Endothelial cell of umbilical vein (primary cell): Measurements from ENCODE around the gene CREG1. TPM values are rescaled to one million over a fixed set of nuclear protein-coding genes. Genes with fewer than 3 reads are reported as not detected.
A peak's percentile ranks its signal among the peaks of the same experiment; 100 is the strongest.

Experiments
- BruUV-seq: library from RNA; stranded (reverse); fragments of 400-500 nt; replicated peaks from 2 replicates; lab custom pipeline; 2021; lab: Mats Ljungman, UMichigan
- CTCF ChIA-PET: fragments of 300-600, 350-600 bp; sonication (Branson Sonifier 250); formaldehyde crosslinking; loops from one replicate; lab custom pipeline; 2021; ENCODE audit warnings: antibody characterized with exemption, inconsistent platforms; lab: Charles Lee
- POLR2A ChIA-PET: fragments of 300-600, 350-600 bp; sonication (Branson Sonifier 250); formaldehyde crosslinking; loops from one replicate; lab custom pipeline; 2021; ENCODE audit warnings: antibody characterized with exemption, inconsistent platforms; lab: Charles Lee
- DNase-seq: peaks from one replicate; pipeline ENCODE4 v3.0.0-alpha.2; 2011; ENCODE audit warnings: low read depth, low spot score
- FAIRE-seq: peaks from 2 replicates; lab custom pipeline; 2011; peaks lifted over from hg19 to GRCh38; lab: Jason Lieb, UNC
- H2AFZ ChIP-seq: 2 replicates; pipeline ENCODE4 v1.6.0; 2012; ENCODE audit warnings: low read depth, low read length, control low read depth, inconsistent platforms
- H3K27ac ChIP-seq: 2 replicates; pipeline ENCODE4 v1.5.1; 2011; ENCODE audit warnings: low read depth, mild to moderate bottlenecking, control low read depth, low read length, moderate library complexity; ENCODE audit not compliant: insufficient read depth
- H3K27me3 ChIP-seq, 2 experiments: 2 replicates each; pipeline versions ENCODE4 v1.6.0 to v1.6.1; 2011; ENCODE audit warnings: low read length in 2 of 2, mixed read lengths in 1 of 2; ENCODE audit not compliant: control insufficient read depth in 2 of 2, insufficient read depth in 2 of 2
- H3K36me3 ChIP-seq, 2 experiments: 2 replicates in 1 of 2; 3 replicates in 1 of 2; pipeline ENCODE4 v1.5.1; 2011; ENCODE audit warnings: low read length in 2 of 2, mild to moderate bottlenecking in 1 of 2, moderate library complexity in 1 of 2; ENCODE audit not compliant: control insufficient read depth in 2 of 2, insufficient read depth in 2 of 2; ENCODE audit errors: extremely low read depth in 1 of 2
- H3K4me1 ChIP-seq: 3 replicates; pipeline ENCODE4 v1.5.1; 2011; ENCODE audit warnings: mild to moderate bottlenecking, low read length; ENCODE audit not compliant: control insufficient read depth, insufficient read depth; ENCODE audit errors: extremely low read depth
- H3K4me2 ChIP-seq: 2 replicates; pipeline ENCODE4 v1.6.1; 2011; ENCODE audit warnings: low read length, control low read depth, mixed read lengths; ENCODE audit not compliant: insufficient read depth
- H3K4me3 ChIP-seq, 3 experiments: fragments of 200-600 bp in 1 of 3; sonication (generic), shearing (Covaris generic) in 1 of 3; replicated peaks in 1 of 3; 2 replicates each; pipeline ENCODE4 v1.5.1; 2011 to 2016; ENCODE audit warnings: control low read depth in 3 of 3, low read length in 3 of 3, mild to moderate bottlenecking in 2 of 3, inconsistent platforms in 1 of 3, low read depth in 1 of 3, moderate library complexity in 1 of 3; ENCODE audit not compliant: insufficient read depth in 1 of 3
- H3K79me2 ChIP-seq: 2 replicates; pipeline ENCODE4 v1.6.0; 2012; ENCODE audit warnings: low read length, inconsistent platforms; ENCODE audit not compliant: control insufficient read depth, insufficient read depth
- H3K9ac ChIP-seq: replicated peaks from 2 replicates; pipeline ENCODE3; 2011; ENCODE audit warnings: low read length, control low read depth; ENCODE audit not compliant: insufficient read depth; ENCODE audit errors: extremely low read depth
- H3K9me1 ChIP-seq: replicated peaks from 3 replicates; pipeline ENCODE4 v1.6.0; 2011; ENCODE audit warnings: mild to moderate bottlenecking, low read length; ENCODE audit not compliant: control insufficient read depth, insufficient read depth; ENCODE audit errors: extremely low read depth
- H3K9me3 ChIP-seq: replicated peaks from 2 replicates; pipeline ENCODE4 v1.5.1; 2012; ENCODE audit warnings: low read length, inconsistent platforms; ENCODE audit not compliant: control insufficient read depth, insufficient read depth
- H4K20me1 ChIP-seq: replicated peaks from 2 replicates; pipeline ENCODE3; 2011; ENCODE audit warnings: mild to moderate bottlenecking, low read length; ENCODE audit not compliant: control insufficient read depth, insufficient read depth; ENCODE audit errors: extremely low read depth
- CTCF ChIP-seq, 2 donors: IDR thresholded peaks; 1 replicate in 1 of 2; 2 replicates in 1 of 2; pipeline ENCODE4 v1.5.1; 2011; ENCODE audit warnings: low read length in 2 of 2, mild to moderate bottlenecking in 2 of 2, moderate library complexity in 2 of 2, control low read depth in 1 of 2, inconsistent platforms in 1 of 2, low read depth in 1 of 2; ENCODE audit not compliant: insufficient read depth in 1 of 2; ENCODE audit errors: extremely low read depth in 1 of 2
- JUN ChIP-seq: IDR thresholded peaks from 2 replicates; pipeline ENCODE4 v1.6.1; 2011; ENCODE audit warnings: borderline replicate concordance, low read depth; ENCODE audit not compliant: insufficient read length, insufficient read depth
- dilution Hi-C: fragments of 300-500 bp; cut with MboI; formaldehyde crosslinking; loops from one replicate; pipeline ENCODE4 v1.15.0; 2019; ENCODE audit warnings: low sequenced_read_pairs; ENCODE audit not compliant: extremely low pct_ligation_motif_present
- intact Hi-C: fragments of 100-400 bp; cut with micrococcal nuclease; formaldehyde crosslinking; loops from one replicate; pipeline ENCODE4 v1.10.0; 2022
- polyA plus RNA-seq, 4 experiments: library from polyadenylated mRNA; depleted of rRNA in 3 of 4; stranded (reverse) in 3 of 4; unstranded in 1 of 4; fragments of >200 nt; gene quantifications; 2 replicates each; pipeline versions ENCODE4 v1.2.1 to v1.2.3, GENCODE V29; 2011 to 2012; ENCODE audit warnings: missing spikeins in 1 of 4
- total RNA-seq: library from RNA; stranded (reverse); gene quantifications from 2 replicates; pipeline ENCODE4 v1.2.3, GENCODE V29; 2021

Gene CREG1
- total and polyA plus RNA-seq, 2 donors (not counting 3 experiments of a cell fraction or from before 2014, with no cell fraction given): 10.3 to 15.8 TPM

GRCh38 chr1:167533851-167534300, 19.7 kb downstream of the CREG1 start:
- no TSS peak for BruUV-seq
- dilution Hi-C loops: no loop called here

More at GRCh38 chr1:167533851-167534300, 19.7 kb downstream of the CREG1 start:
- no peaks in the 10 kb centered on the region for H3K36me3 ChIP-seq
- POLR2A ChIA-PET: no interaction called here
- peaks cover 0 to 2% of the 10 kb centered on the region in 2 experiments for H3K27me3 ChIP-seq
- no peak overlapping the region for H2AFZ ChIP-seq
- no peak overlapping the region for H3K9ac ChIP-seq
- no peaks in the 10 kb centered on the region for H3K9me3 ChIP-seq
- H3K9me1 ChIP-seq: no peaks in the 10 kb centered on the region
- no peaks in the 10 kb centered on the region for H3K4me1 ChIP-seq
- FAIRE-seq: peak; percentile 96
- H4K20me1 ChIP-seq: no peaks in the 10 kb centered on the region
- H3K4me3 ChIP-seq: no peak overlapping the region
- peak; percentile 47 for DNase-seq
- TF ChIP-seq JUN: no peak
- peak; percentile 84 to 87 for TF ChIP-seq CTCF (IDR thresholded peaks at IDR 0.05; ENCODE audit: extremely low read depth in 1 of 2, insufficient read depth in 1 of 2, low read depth in 1 of 2, low read length in 2 of 2)
- intact Hi-C loops: loop anchor here (1.0 to 2.0 kb wide), 5 partner anchors 92 to 623 kb away; no protein-coding TSS in a partner anchor
- H3K79me2 ChIP-seq: no peaks in the 10 kb centered on the region
- H3K27ac ChIP-seq: no peak overlapping the region
- H3K4me2 ChIP-seq: no peak overlapping the region
- CTCF ChIA-PET: interaction anchor here (0.6 to 5.1 kb wide), 36 partner anchors 10 to 1605 kb away, joined by 3 to 78 read pairs (median 4); partner anchors contain the start of genes CREG1, POU2F1 and TADA1
